GM21360 (cell line): ENCODE measurements around the gene COBL.

ENCODE experiments used
- ATAC-seq: cut with Tn5 transposase; IDR thresholded peaks from one replicate; pipeline ENCODE4 v1.9.1; 2021; ENCODE audit warnings: mild to moderate bottlenecking, moderate library complexity; ENCODE audit not compliant: unreplicated experiment

COBL gene

DNA sequence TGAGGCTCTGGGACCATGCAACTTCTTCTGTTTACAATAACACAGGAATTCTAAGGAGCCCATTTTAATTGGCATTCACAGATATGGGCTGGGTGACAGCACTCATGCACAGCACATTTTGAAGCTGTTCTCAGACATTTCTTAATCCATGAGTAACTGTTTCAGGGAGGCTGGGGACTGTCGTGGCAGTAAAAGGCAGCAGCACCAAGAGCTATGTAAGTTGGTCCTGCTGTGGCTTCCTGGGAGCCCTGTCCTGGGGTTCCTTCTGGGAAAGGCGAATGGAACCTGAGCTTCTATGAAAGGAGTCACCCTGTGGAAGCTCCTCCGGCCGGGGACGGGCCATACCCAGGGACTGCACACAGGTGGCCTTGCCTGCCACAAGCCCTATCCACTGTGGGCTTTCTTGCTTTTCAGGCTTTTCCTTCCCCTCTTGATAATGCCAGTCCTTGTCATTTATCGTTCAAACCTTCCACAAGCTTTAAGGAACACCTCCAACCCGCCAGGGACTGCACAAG lies 40.5 kb downstream of the COBL start:
- no peak for ATAC-seq

- ATAC-seq: no peak
These were observed 41.1 kb downstream of the COBL start for GRCh38 chr7:51275532-51275931.

DNA sequence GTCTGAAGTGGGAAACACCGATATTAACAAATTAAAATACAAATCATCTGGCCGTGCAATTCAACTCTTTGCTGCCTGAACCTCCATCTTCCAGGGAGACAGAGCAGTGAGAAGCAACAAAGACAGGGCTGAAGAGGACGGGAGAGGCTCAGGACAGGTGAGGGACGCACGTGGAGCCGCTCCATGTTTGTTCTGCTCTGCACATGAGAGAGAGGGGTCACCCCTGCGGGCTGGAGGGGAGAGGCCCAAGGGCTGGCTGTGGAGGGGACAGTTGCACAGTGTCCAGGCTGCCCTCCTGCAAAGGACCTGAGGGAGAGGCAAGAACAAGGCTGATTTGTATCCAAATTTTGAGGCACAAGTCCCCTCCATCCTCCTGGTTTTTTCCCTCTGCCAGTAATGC lies 41.7 kb downstream of the COBL start:
- no peak for ATAC-seq

GRCh38 chr7:51274001-51274400 lies 42.6 kb downstream of the COBL start:
- no peak for ATAC-seq

DNA sequence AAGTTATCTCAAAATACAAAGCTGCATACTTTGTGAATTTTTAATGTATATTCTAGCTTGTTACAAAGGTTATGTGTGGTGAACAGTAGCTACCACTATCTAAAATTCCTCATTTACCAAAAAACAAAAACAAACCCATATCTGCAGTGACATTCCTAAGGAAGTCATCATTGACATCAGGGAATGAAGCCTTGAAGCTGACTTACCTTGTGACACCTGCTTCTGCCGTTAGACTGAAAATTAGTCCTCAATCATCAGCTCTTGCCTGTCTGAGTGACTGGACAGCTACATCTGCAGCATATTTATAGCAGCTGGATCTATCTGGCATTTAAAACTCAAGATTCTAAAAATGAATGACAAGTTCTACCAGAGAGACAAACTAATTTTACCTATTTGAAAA lies 43.2 kb downstream of the COBL start:
- ATAC-seq: no peak

DNA sequence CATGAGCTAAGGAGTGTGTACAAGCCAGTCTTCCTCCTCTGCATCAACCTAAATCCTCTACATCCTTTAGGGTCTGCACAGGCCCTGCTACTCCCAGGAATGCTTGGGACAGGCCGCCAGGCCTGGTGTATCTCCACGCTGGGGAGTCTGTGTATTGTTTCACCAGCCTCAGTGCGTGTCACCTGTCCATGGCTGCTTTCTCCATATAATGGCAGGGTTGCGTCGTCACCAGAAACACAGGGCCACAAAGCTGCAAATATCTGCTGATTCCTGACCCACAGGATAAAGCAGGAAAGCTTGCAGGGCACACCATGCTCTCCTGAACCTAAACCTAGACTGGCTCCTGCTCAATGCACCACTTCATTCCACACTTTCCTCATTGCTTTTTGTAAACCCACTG lies 45.6 kb downstream of the COBL start:
- no peak for ATAC-seq

DNA sequence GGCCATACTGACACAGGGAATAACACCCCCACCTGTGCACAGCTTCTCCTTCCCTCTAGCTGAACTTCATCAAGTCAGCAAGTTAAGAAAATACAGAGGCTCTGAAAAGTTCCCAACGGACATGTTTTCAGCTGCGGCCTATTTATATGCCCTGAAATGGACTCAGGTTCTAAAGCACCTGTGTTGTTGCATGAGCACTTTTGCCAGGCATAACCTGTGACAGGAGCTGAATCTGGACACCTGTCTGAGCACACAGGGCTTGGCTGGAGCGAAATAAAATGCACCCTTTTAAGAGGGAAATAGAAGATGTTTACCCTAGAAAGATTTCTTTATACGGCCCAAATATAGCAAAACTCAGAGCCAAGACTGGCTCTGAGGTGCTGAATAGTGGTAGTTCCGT lies 46.7 kb downstream of the COBL start:
- no peak for ATAC-seq

DNA sequence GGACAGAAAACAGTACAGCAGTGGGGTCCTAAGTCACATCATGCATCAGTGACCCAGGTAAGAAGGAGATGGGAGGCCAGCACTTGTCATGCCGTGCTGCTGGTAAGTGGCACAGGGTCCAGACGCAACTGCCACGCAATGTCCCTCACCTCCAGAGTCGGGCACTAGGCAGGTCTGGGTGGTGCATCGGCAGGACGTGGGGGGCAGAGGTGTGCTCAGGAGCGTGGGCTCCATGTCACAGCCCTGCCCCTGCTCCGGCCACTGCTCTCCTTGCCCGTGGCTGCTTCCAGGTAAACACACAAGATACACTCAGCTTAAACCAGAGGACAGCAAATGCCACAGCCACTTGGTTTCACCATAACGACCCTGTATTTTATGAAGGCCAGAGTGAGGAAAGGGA lies 47.3 kb downstream of the COBL start:
- ATAC-seq: no peak

- no peak for ATAC-seq
These were observed 47.8 kb downstream of the COBL start for GRCh38 chr7:51268859-51269258.

DNA sequence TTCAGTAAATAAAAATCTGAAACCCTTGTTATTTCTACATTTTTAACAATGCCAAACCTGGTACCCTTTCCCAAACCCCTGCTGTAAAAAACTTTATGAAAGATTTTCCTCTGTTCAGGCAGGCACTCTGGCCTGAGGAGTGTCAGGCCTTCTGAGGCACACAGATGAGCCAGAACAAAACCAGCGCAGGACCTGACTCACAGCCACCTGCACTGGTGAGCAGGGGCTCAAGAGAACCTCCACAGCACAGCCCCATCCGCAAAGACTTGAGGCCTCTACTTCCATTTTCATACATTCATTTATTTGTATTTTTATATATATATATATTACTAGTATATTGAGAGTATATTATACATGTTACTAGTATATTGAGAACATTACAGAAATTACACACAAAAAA lies 49.4 kb downstream of the COBL start:
- ATAC-seq: no peak

- no peak for ATAC-seq
These were observed 51.3 kb downstream of the COBL start for GRCh38 chr7:51265066-51265907.

- ATAC-seq: no peak
These were observed 52.8 kb downstream of the COBL start for GRCh38 chr7:51263631-51264484.

GRCh38 chr7:51262796-51263531 lies 53.6 kb downstream of the COBL start:
- ATAC-seq: no peak

DNA sequence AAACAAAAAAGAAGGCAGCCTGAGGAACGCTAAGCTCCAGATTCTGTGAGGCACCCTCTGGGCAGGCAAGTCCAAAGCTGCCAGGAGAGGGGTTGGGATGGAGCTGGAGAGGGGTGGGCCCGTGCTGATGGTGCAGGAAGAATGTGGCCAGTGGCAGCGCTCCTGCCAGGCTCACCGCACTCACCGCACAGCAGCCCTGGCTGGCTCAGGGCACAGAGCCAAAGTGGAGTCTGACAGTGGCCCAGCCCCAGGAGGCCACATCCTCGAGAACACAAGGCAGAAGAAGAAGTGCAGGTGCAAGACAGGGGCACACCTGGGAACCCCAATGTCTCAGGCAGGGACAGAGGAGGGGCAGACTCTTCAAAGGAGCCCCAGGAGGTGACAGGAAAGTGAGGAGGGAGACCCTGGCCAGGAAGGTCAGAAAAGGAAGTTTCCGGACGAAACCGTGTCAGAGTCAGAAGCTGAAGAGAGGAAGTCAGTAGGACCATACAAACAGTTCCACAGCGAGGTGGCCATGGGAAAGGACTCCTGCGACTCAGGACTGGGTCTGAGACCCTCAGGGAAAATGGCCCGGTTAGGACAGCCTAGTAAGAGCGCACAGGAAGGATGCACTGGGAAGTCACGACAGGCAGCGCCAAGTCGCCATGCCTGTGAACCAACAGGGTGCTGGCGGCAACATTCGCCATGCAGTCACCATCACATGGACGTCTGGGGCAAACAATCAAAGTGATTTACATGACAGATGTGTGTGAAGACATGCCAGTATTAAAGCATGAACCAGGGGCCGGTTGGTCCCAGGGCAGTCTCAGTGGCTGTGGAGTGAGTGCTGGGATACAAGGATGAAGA lies 54.4 kb downstream of the COBL start:
- no peak for ATAC-seq

DNA sequence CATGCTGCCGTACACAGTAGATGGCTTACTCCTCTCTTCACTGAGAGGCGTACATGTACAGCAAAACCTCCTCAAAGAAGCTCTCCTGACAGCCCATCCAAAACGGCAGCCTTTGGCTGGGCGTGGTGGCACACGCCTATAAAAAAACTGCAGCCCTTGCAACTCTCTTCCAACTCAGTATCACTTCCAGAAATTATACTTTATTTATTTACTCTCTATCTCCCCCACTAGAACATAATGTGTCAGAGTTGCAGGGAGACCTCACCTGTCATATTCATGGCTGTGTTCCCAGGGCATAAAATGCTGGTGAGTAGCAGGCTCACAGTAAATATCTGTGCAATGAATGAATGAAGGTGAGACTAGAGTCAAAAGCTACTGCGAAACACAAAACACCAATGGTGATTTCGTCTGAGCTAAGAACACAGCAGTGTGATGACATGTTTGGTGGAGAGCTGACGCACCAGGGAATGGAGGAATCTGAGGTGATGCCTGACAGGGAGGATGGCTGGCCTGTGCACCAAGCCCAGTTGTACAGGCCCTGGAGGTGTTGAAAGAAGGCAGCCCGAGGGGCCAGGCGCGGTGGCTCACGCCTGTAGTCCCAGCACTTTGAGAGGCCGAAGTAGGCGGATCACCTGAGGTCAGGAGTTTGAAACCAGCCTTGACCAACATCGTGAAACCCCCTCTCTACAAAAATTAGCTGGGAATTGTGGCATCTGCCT lies 55.3 kb downstream of the COBL start:
- no peak for ATAC-seq

DNA sequence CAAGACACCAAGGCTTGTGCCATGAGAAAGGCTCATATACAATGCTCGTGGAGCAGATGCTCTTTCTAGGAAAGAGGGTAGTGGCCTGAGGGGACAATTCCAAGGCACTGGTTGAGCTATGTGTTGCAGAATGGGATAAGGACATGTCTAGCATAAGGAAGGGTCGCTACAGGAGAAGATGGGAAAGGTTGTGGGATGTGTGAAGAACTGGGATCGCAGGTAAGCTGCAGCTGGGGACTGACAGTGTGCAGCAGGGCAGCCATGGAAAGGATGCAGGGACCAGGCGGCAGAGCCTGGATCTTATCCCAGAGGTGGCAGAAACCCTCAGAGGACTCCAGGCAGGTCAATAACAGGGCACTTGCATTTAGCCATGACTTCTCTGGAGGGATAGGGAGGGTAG lies 56.1 kb downstream of the COBL start:
- no peak for ATAC-seq

DNA sequence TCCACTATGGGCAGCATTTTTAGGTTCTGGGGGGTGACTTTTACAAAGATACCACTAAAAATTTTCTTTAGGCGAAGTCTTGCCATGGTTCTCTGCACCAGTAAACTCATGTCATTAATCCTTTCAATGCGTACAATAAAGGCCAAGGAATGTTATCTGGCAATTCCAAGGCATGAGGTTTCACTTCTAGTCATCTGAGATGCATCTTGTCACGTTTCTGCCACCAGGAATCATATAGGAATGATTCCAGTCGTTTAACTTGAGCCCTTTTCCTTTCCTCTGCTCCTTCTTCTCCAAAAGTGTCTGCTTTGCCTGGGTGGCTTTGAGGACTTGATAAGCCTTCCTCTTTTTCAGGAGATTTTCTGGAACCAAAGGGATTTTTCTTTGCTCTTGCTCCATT lies 56.8 kb downstream of the COBL start:
- ATAC-seq: no peak

DNA sequence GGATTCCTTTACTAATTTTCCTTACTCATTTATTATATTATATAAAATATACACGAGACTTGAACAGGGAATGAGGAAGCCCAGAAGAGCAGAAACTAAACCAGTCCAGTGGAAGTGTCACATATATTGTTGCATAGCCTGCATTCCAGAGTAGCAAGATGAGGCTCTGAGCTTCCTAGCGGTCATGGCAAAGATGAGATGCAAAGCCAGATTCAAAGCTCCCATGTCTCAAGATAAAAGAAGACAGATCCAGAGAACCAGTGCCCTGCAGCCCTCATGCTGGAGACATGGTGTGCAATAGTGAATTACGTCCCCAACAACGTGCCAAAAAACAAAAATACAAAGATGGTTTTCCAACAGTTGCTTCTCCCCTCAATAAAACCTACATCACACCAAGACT lies 59.7 kb downstream of the COBL start:
- ATAC-seq: no peak

- no peak for ATAC-seq
These were observed 60.3 kb downstream of the COBL start for GRCh38 chr7:51256209-51256781.
